Activated T-helper 1 cell treated with anti-CD3 and anti-CD28 coated beads, Interleukin-12 subunit alpha, Interleukin-12 subunit beta, Interleukin-2, Interleukin-4 antibody, amounts not matched to agents 30 ng/mL and 10 ng/mL and 1 ng/mL, durations not matched to agents 14 hours and 24 hours and 36 hours (primary cell): ENCODE data around the gene FGFR4. TPM values are rescaled to one million over a fixed set of nuclear protein-coding genes. Genes with fewer than 3 reads are reported as not detected.
A peak's percentile ranks its signal among the peaks of the same experiment; 100 is the strongest.

Experiments used
- DNase-seq: peaks from one replicate; pipeline ENCODE4 v3.0.0; 2021; ENCODE audit warnings: low spot score
- H3K27ac Mint-ChIP-seq: one replicate; pipeline ENCODE4 v1.8.0; 2021; ENCODE audit warnings: mild to moderate bottlenecking, mixed read lengths
- H3K27me3 Mint-ChIP-seq: one replicate; pipeline ENCODE4 v1.8.0; 2022; ENCODE audit warnings: mild to moderate bottlenecking, moderate library complexity, mixed read lengths; ENCODE audit not compliant: insufficient read depth
- H3K36me3 Mint-ChIP-seq: one replicate; pipeline ENCODE4 v1.8.0; 2021; ENCODE audit warnings: low read depth, mixed read lengths
- H3K4me1 Mint-ChIP-seq: one replicate; pipeline ENCODE4 v1.8.0; 2021; ENCODE audit warnings: low read depth, mixed read lengths
- H3K4me3 Mint-ChIP-seq: one replicate; pipeline ENCODE4 v1.8.0; 2021; ENCODE audit warnings: mild to moderate bottlenecking, moderate library complexity, mixed read lengths
- H3K9me3 Mint-ChIP-seq: one replicate; pipeline ENCODE4 v1.8.0; 2021; ENCODE audit warnings: mixed read lengths
- intact Hi-C: fragments of 100-400 bp; cut with micrococcal nuclease; formaldehyde crosslinking; loops from one replicate; pipeline ENCODE4 v1.15.1; 2024
- total RNA-seq: library from RNA; stranded (reverse); gene quantifications from 2 replicates; pipeline ENCODE4 v1.2.3, GENCODE V29; 2022

FGFR4 gene
- total RNA-seq, 1 donor from 2014 or later: 1.4 TPM

GRCh38 chr5:177067503-177067902 lies 19.2 kb upstream of the FGFR4 start:
- peaks cover 37% of the 10 kb centered on the region for H3K36me3 Mint-ChIP-seq
- H3K27me3 Mint-ChIP-seq: no peaks in the 10 kb centered on the region
- H3K9me3 Mint-ChIP-seq: no peaks in the 10 kb centered on the region
- H3K4me1 Mint-ChIP-seq: peaks cover 5% of the 10 kb centered on the region
- H3K27ac Mint-ChIP-seq: no peak overlapping the region
- H3K4me3 Mint-ChIP-seq: no peak overlapping the region
- intact Hi-C loops: no loop called here
- DNase-seq: no peak

DNA sequence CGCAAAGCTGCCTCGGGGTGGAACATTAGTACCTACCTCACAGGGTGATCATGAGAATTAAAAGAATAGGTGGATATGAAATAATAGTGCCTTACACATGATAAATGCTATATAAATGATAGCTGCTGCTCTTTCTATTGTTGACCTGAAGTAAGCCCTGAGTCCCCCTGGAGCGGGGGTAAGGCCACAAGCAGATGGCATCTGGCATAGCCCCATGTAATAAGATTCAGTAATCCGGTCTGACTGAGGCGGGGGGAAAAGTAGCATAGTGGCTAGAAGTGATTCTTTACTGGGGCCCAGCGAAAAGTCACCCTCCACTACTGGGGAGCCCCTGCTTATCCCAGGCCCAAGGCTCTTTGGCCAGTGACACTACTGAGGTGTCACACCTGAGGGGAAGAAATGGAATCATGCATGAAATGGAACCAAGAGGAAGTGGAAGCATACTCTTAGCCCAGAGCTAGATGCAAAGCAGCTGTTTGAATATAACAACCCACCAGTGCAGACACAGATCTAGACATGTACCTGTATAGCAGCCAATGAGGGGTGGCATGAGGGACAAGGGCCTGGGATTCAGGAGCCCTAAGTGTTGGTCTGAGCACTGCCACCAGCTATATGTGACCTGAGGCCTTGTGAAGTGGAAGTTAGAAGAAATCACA lies 16.1 kb upstream of the FGFR4 start:
- no peak for DNase-seq
- Mint-ChIP-seq H3K36me3 (peaks cover 23% of the 10 kb centered on the region), H3K27ac (no peak overlapping the region), H3K4me3 (no peak overlapping the region), H3K27me3 (no peaks in the 10 kb centered on the region), H3K4me1 (peaks cover 5% of the 10 kb centered on the region), H3K9me3 (no peaks in the 10 kb centered on the region)
- intact Hi-C loops: no loop called here

DNA sequence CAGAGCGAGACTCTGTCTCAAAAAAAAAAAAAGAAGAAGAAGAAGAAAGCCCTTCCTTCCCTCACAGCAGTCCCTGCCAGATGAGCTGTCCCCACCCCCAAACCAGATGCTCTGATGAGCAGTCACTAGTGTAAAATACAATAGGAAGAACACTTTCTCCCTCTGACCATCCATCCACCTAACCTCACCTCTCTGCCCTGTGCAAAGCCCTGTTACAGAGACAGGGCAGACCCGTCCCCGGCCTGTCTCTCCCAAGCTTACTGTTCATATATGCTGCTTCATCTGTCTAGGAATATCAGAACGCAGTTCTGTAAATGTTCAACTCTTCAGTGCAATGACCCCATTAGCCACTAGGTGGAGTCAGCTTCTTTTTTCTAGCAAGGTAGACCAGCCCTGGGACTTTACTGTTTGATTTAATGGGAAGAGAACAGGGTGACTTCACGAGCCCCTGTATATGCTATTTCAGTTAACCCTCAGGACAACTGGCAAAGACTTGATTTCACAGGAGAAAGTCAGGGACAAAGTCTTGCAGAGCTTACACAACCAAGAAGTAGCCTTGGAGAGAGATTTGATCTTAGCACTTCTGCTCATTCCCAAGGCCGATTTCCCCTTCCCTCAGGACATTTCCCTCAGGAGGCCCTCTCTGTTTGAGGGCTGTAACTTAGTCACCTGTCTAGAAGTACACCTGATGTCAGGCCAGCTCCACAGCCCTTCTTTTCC lies 14.9 kb upstream of the FGFR4 start:
- peaks cover 19% of the 10 kb centered on the region for H3K36me3 Mint-ChIP-seq
- intact Hi-C loops: loop anchor here (1.0 kb wide), 1 partner anchor 40 kb away; no protein-coding TSS in a partner anchor
- no peaks in the 10 kb centered on the region for H3K27me3 Mint-ChIP-seq
- H3K9me3 Mint-ChIP-seq: no peaks in the 10 kb centered on the region
- DNase-seq: peak; percentile 49
- H3K4me3 Mint-ChIP-seq: no peak overlapping the region
- H3K27ac Mint-ChIP-seq: no peak overlapping the region
- peaks cover 5% of the 10 kb centered on the region for H3K4me1 Mint-ChIP-seq

- H3K27me3 Mint-ChIP-seq: peaks cover under 1% of the 10 kb centered on the region
- H3K9me3 Mint-ChIP-seq: no peaks in the 10 kb centered on the region
- H3K4me1 Mint-ChIP-seq: no peaks in the 10 kb centered on the region
- intact Hi-C loops: no loop called here
- DNase-seq: no peak
- H3K4me3 Mint-ChIP-seq: no peak overlapping the region
- no peak overlapping the region for H3K27ac Mint-ChIP-seq
- H3K36me3 Mint-ChIP-seq: peaks cover 4% of the 10 kb centered on the region
These were observed 9.4 kb upstream of the FGFR4 start for GRCh38 chr5:177077335-177077734.

GRCh38 chr5:177079606-177080005 lies 7.1 kb upstream of the FGFR4 start:
- Mint-ChIP-seq H3K4me1 (no peaks in the 10 kb centered on the region), H3K27me3 (peaks cover 17% of the 10 kb centered on the region), H3K36me3 (peaks cover 3% of the 10 kb centered on the region), H3K9me3 (no peaks in the 10 kb centered on the region), H3K4me3 (no peak overlapping the region), H3K27ac (no peak overlapping the region)
- DNase-seq: no peak
- intact Hi-C loops: no loop called here

- H3K4me3 Mint-ChIP-seq: no peak overlapping the region
- intact Hi-C loops: no loop called here
- H3K27ac Mint-ChIP-seq: no peak overlapping the region
- peaks cover 3% of the 10 kb centered on the region for H3K36me3 Mint-ChIP-seq
- H3K27me3 Mint-ChIP-seq: peaks cover 21% of the 10 kb centered on the region
- H3K9me3 Mint-ChIP-seq: no peaks in the 10 kb centered on the region
- no peaks in the 10 kb centered on the region for H3K4me1 Mint-ChIP-seq
- no peak for DNase-seq
These were observed 6.5 kb upstream of the FGFR4 start for GRCh38 chr5:177080265-177080664.

GRCh38 chr5:177081859-177082258 lies 4.9 kb upstream of the FGFR4 start:
- peaks cover 7% of the 10 kb centered on the region for H3K4me1 Mint-ChIP-seq
- DNase-seq: no peak
- H3K27me3 Mint-ChIP-seq: peaks cover 28% of the 10 kb centered on the region
- intact Hi-C loops: no loop called here
- H3K9me3 Mint-ChIP-seq: no peaks in the 10 kb centered on the region
- no peak overlapping the region for H3K4me3 Mint-ChIP-seq
- no peaks in the 10 kb centered on the region for H3K36me3 Mint-ChIP-seq
- H3K27ac Mint-ChIP-seq: no peak overlapping the region

GRCh38 chr5:177083357-177083756 lies 3.4 kb upstream of the FGFR4 start:
- H3K4me3 Mint-ChIP-seq: no peak overlapping the region
- intact Hi-C loops: no loop called here
- no peak overlapping the region for H3K27ac Mint-ChIP-seq
- H3K36me3 Mint-ChIP-seq: peaks cover 2% of the 10 kb centered on the region
- peaks cover 36% of the 10 kb centered on the region for H3K27me3 Mint-ChIP-seq
- H3K4me1 Mint-ChIP-seq: peaks cover 7% of the 10 kb centered on the region
- DNase-seq: no peak
- no peaks in the 10 kb centered on the region for H3K9me3 Mint-ChIP-seq

DNA sequence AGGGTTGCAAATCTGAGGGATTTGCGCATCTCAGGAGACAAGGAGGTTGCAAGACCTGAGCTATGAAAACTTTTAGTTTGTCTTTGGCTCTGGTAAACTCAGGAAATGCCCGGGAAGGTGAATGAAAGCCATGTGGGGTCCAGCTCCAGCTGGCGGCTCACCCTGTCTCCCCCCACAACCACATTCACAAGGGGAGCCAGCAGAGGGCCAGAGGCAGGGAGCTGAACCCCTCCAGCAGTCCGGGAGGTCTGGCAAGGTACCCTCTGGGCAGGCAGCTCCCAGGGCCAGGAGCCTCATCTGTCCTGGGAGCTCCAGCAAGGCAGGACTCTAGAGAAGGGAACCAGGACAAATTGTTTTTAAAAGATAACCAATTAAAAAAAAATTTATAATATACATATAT lies 2.5 kb upstream of the FGFR4 start:
- Mint-ChIP-seq H3K4me1 (peaks cover 7% of the 10 kb centered on the region), H3K27me3 (peaks cover 44% of the 10 kb centered on the region), H3K27ac (no peak overlapping the region), H3K4me3 (no peak overlapping the region), H3K36me3 (peaks cover 2% of the 10 kb centered on the region), H3K9me3 (no peaks in the 10 kb centered on the region)
- no peak for DNase-seq
- intact Hi-C loops: no loop called here

- Mint-ChIP-seq H3K4me3 (peak overlapping the region; percentile 81), H3K27me3 (peaks cover 45% of the 10 kb centered on the region), H3K4me1 (peaks cover 7% of the 10 kb centered on the region), H3K27ac (no peak overlapping the region), H3K9me3 (no peaks in the 10 kb centered on the region), H3K36me3 (peaks cover 2% of the 10 kb centered on the region)
- intact Hi-C loops: loop anchor here (1.0 to 2.0 kb wide), 4 partner anchors 26 to 543 kb away; partner anchors contain the start of genes PDLIM7 and TSPAN17
- DNase-seq: no peak
These were observed 596 bp upstream of the FGFR4 start for GRCh38 chr5:177085985-177086653.

GRCh38 chr5:177087398-177088005 lies 787 bp downstream of the FGFR4 start:
- Mint-ChIP-seq H3K4me1 (peaks cover 7% of the 10 kb centered on the region), H3K27me3 (peaks cover 43% of the 10 kb centered on the region), H3K4me3 (no peak overlapping the region), H3K36me3 (peaks cover 2% of the 10 kb centered on the region), H3K9me3 (no peaks in the 10 kb centered on the region), H3K27ac (no peak overlapping the region)
- intact Hi-C loops: loop anchor here (2.0 kb wide), 2 partner anchors 409 to 545 kb away; partner anchors contain the start of gene PDLIM7
- DNase-seq: no peak

DNA sequence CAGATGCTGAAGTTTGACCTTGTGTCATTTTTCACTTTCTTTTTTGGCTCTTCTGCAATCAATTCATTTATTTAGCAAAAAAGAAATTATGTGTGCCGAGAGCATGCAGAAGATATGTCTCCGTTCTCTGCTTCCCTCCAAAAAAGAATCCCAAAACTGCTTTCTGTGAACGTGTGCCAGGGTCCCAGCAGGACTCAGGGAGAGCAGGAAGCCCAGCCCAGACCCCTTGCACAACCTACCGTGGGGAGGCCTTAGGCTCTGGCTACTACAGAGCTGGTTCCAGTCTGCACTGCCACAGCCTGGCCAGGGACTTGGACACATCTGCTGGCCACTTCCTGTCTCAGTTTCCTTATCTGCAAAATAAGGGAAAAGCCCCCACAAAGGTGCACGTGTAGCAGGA lies 2.4 kb downstream of the FGFR4 start:
- H3K4me1 Mint-ChIP-seq: peaks cover 7% of the 10 kb centered on the region
- no peak overlapping the region for H3K27ac Mint-ChIP-seq
- H3K36me3 Mint-ChIP-seq: peaks cover 2% of the 10 kb centered on the region
- H3K9me3 Mint-ChIP-seq: no peaks in the 10 kb centered on the region
- DNase-seq: no peak
- intact Hi-C loops: no loop called here
- peaks cover 29% of the 10 kb centered on the region for H3K27me3 Mint-ChIP-seq
- H3K4me3 Mint-ChIP-seq: no peak overlapping the region
